Neuron (in vitro differentiated cells): ENCODE results near the gene CYTIP.

ENCODE experiments used
- H2AFZ ChIP-seq: one replicate; pipeline ENCODE4 v1.6.1; 2013; ENCODE audit warnings: low read depth, mild to moderate bottlenecking, inconsistent platforms, low read length, moderate library complexity
- H3K27me3 ChIP-seq: one replicate; pipeline ENCODE4 v1.6.1; 2013; ENCODE audit warnings: low read length; ENCODE audit not compliant: insufficient read depth
- H3K36me3 ChIP-seq: one replicate; pipeline ENCODE4 v1.6.1; 2013; ENCODE audit warnings: low read length; ENCODE audit not compliant: insufficient read depth
- H3K4me1 ChIP-seq: one replicate; pipeline ENCODE4 v1.6.1; 2013; ENCODE audit warnings: low read length; ENCODE audit not compliant: insufficient read depth
- H3K4me3 ChIP-seq: 2 replicates; pipeline ENCODE4 v1.5.1; 2013; ENCODE audit warnings: mild to moderate bottlenecking, low read length, moderate library complexity
- H3K9me3 ChIP-seq: one replicate; pipeline ENCODE4 v1.6.1; 2013; ENCODE audit warnings: low read length

CYTIP gene

DNA sequence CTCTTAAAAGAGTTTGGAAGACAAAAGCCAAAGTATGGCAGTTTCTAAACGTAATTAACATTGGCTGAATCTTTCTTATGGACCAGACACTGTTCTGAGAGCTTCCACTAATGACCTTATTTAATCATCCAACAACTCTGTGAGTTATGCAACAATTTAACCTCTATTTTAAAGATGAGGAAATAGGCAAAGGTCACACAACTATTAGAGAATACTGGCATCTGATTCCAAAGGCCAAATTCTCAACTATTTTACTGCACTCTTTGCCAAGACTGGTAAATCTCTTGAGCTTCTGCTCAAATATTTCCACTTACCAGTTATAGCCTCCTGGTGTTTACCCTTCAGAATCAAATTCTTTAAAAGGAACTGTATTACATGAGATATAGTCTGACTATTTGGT is 76.2 kb downstream of the CYTIP start:
- Histone ChIP-seq H3K36me3 (no peaks in the 10 kb centered on the region), H3K9me3 (no peaks in the 10 kb centered on the region), H3K27me3 (no peaks in the 10 kb centered on the region), H2AFZ (no peak overlapping the region), H3K4me3 (no peak overlapping the region), H3K4me1 (no peaks in the 10 kb centered on the region)
